ENCODE measurements around the gene ZNG1C. TPM values are rescaled to one million over a fixed set of nuclear protein-coding genes. Genes with fewer than 3 reads are reported as not detected.
"Not testable (repeated sequence)": the region's sequence is repeated elsewhere in the genome, so short reads cannot be mapped to it uniquely, and the experiment has no call there.

The ZNG1C gene
- total RNA-seq, 1 experiment from 2014 or later, result 128 TPM

DNA sequence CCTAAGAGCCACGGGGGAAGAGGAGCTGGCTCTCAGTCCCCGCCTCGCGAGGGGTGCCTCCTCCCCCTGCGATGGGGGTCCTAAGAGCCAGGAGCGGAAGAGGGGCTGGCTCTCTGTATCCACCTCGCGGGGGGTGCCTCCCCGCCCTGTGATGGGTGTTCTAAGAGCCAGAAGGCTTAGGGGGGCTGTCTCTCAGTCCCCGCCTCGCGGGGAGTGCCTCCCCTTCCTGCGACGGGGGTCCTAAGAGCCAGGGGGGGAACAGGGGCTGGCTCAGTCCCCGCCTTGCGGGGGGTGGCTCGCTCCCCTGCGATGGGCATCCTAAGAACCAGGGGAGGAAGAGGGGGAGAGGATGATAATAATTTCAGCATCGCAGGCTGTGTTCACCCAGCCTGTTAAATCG, 82.7 kb downstream of the ZNG1C start:
- H4K20me1 ChIP-seq (ENCODE audit: low read length); H2AFZ ChIP-seq (ENCODE audit: low read length); DNase-seq; H3K9ac ChIP-seq (ENCODE audit: low read length); intact Hi-C loops (cut with micrococcal nuclease); BruUV-seq (replicated peaks); H3K4me3 ChIP-seq (ENCODE audit: low read length); CTCF ChIA-PET; H3K4me2 ChIP-seq (ENCODE audit: low read length); H3K27me3 ChIP-seq (ENCODE audit: low read length); POLR2A ChIA-PET (ENCODE audit: unreplicated experiment); ATAC-seq; H3K79me2 ChIP-seq (ENCODE audit: low read length); H3K4me1 ChIP-seq (ENCODE audit: insufficient read depth, low read length); H3K27ac ChIP-seq (ENCODE audit: low read length); H3K36me3 ChIP-seq (ENCODE audit: low read depth, low read length); H3F3A ChIP-seq (ENCODE audit: low read length, unreplicated experiment); H3K9me2 ChIP-seq (replicated peaks; ENCODE audit: low read length); H3K9me3 ChIP-seq (ENCODE audit: low read length): not testable (repeated sequence)

DNA sequence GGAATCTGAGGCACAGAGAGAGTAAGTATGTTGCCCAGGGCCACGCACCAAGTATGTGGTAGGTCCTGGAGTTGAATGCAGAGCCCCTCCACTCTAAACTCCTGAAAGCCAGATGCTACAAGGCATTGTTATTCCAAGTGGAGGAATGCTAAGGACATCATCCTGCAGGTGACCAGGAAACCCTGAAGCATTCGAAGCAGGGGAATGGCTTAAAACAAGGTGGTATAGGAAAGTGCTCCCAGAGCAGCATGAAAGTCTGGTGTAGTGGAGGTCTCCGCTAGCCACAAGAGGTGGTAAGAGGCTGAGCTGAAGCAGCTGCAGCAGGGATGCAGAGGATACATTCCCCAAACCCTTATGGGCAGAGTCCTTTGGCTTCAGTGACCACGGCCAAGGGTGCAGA, 87.3 kb downstream of the ZNG1C start:
- H3K27me3 ChIP-seq (ENCODE audit: low read length); H2AFZ ChIP-seq (ENCODE audit: low read length); POLR2A ChIA-PET (ENCODE audit: unreplicated experiment); H3K79me2 ChIP-seq (ENCODE audit: low read length); H3K4me1 ChIP-seq (ENCODE audit: insufficient read depth, low read length); H4K20me1 ChIP-seq (ENCODE audit: low read length); intact Hi-C loops (cut with micrococcal nuclease); H3K4me3 ChIP-seq (ENCODE audit: low read length); BruUV-seq (replicated peaks); CTCF ChIA-PET; DNase-seq; H3K27ac ChIP-seq (ENCODE audit: low read length); H3K9me3 ChIP-seq (ENCODE audit: low read length); H3K4me2 ChIP-seq (ENCODE audit: low read length); H3F3A ChIP-seq (ENCODE audit: low read length, unreplicated experiment); H3K9me2 ChIP-seq (replicated peaks; ENCODE audit: low read length); H3K36me3 ChIP-seq (ENCODE audit: low read depth, low read length); H3K9ac ChIP-seq (ENCODE audit: low read length); ATAC-seq: not testable (repeated sequence)

DNA sequence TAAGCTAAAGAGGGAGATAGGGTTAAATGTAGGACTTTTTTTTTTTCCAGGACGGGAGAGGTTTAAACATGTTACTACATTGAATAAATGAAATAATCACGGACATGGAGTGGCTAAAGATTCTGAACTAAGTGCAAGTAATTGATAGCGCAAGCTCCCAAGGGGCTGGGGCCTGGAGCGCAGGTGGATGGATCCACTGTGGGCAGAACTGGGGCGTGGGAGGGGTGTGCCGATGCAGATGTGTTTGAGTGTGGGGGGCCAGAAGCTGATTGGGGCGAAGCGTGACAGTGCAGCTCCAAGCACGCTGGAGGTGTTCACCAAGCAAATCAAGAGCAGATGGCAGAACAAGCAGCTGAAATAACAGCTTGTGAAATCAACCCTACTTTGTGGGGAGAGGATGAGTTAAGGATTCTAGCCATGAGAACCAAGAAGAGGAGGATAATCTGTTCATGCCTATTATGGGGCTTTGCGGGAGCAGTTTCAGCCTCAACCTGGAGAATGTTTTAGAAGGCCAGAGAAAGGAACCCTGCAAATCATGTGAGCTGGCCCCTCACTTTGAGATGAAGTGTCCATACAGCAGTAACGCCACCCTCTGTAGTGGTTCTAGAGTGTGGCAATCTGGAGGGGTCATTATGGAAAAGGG, 88.9 kb downstream of the ZNG1C start:
- intact Hi-C loops (cut with micrococcal nuclease); H3K27ac ChIP-seq (ENCODE audit: low read length); POLR2A ChIA-PET (ENCODE audit: unreplicated experiment): not testable (repeated sequence)

DNA sequence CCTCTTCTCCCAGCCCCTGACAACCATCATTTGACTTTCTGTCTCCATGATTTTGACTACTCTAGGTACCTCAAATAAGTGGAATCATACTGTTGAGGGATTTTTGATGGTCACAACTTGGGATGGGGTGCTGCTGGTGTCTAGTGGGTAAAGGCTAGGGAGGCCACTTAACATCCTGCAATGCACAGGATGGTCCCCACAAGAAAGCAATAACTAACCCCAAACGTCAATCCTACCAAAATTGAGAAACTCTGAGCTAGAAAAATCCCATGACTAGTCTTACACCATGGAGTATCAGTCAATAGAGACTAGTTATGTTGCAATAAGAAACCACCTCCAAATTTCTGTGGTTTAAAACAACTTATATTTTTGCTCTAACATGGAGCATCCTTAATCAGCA, 90.3 kb downstream of the ZNG1C start:
- H3K9ac ChIP-seq (ENCODE audit: low read length); H3K79me2 ChIP-seq (ENCODE audit: low read length); H3K27me3 ChIP-seq (ENCODE audit: low read length); ATAC-seq; H3K4me2 ChIP-seq (ENCODE audit: low read length); H3K9me3 ChIP-seq (ENCODE audit: low read length); H3K4me1 ChIP-seq (ENCODE audit: insufficient read depth, low read length); H3K36me3 ChIP-seq (ENCODE audit: low read depth, low read length); H3F3A ChIP-seq (ENCODE audit: low read length, unreplicated experiment); BruUV-seq (replicated peaks); intact Hi-C loops (cut with micrococcal nuclease); POLR2A ChIA-PET (ENCODE audit: unreplicated experiment); H4K20me1 ChIP-seq (ENCODE audit: low read length); H3K4me3 ChIP-seq (ENCODE audit: low read length); CTCF ChIA-PET; H3K27ac ChIP-seq (ENCODE audit: low read length); DNase-seq; H3K9me2 ChIP-seq (replicated peaks; ENCODE audit: low read length); H2AFZ ChIP-seq (ENCODE audit: low read length): not testable (repeated sequence)

More for the DNA sequence above, 88.9 kb downstream of the ZNG1C start:
- H3F3A ChIP-seq (ENCODE audit: low read length, unreplicated experiment); H2AFZ ChIP-seq (ENCODE audit: low read length); H3K79me2 ChIP-seq (ENCODE audit: low read length); BruUV-seq (replicated peaks); H4K20me1 ChIP-seq (ENCODE audit: low read length); H3K9ac ChIP-seq (ENCODE audit: low read length); H3K9me3 ChIP-seq (ENCODE audit: low read length); CTCF ChIA-PET; H3K27me3 ChIP-seq (ENCODE audit: low read length); H3K9me2 ChIP-seq (replicated peaks; ENCODE audit: low read length); DNase-seq; ATAC-seq; H3K4me2 ChIP-seq (ENCODE audit: low read length); H3K4me1 ChIP-seq (ENCODE audit: insufficient read depth, low read length); H3K36me3 ChIP-seq (ENCODE audit: low read depth, low read length); H3K4me3 ChIP-seq (ENCODE audit: low read length): not testable (repeated sequence)

DNA sequence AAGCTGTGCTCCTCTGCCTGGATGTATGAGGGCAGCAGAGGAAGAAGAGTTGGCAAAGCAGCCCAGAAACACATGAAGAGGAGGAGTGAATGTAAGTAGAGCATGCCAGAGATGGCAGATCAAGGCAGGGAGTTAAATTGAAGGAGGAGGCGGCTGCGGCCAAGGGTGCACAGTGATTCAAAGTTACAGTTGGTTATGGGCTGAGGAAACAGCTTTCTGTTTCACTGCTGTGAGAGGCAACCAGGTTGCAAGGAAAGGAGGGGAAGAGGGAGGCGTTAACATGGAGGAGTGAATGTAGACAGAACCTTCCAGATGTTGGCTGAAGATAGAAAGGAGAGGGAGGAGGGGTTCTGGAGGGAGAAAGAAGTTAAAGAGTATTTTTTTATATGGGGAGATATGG, 94.2 kb downstream of the ZNG1C start:
- H3K4me2 ChIP-seq (ENCODE audit: low read length); H3K27me3 ChIP-seq (ENCODE audit: low read length); H3K36me3 ChIP-seq (ENCODE audit: low read depth, low read length); CTCF ChIA-PET; POLR2A ChIA-PET (ENCODE audit: unreplicated experiment); H3F3A ChIP-seq (ENCODE audit: low read length, unreplicated experiment); H3K9ac ChIP-seq (ENCODE audit: low read length); H3K79me2 ChIP-seq (ENCODE audit: low read length); H3K9me3 ChIP-seq (ENCODE audit: low read length); H2AFZ ChIP-seq (ENCODE audit: low read length); H3K27ac ChIP-seq (ENCODE audit: low read length); intact Hi-C loops (cut with micrococcal nuclease); DNase-seq; H3K4me1 ChIP-seq (ENCODE audit: insufficient read depth, low read length); H3K9me2 ChIP-seq (replicated peaks; ENCODE audit: low read length); H3K4me3 ChIP-seq (ENCODE audit: low read length); H4K20me1 ChIP-seq (ENCODE audit: low read length); ATAC-seq; BruUV-seq (replicated peaks): not testable (repeated sequence)

DNA sequence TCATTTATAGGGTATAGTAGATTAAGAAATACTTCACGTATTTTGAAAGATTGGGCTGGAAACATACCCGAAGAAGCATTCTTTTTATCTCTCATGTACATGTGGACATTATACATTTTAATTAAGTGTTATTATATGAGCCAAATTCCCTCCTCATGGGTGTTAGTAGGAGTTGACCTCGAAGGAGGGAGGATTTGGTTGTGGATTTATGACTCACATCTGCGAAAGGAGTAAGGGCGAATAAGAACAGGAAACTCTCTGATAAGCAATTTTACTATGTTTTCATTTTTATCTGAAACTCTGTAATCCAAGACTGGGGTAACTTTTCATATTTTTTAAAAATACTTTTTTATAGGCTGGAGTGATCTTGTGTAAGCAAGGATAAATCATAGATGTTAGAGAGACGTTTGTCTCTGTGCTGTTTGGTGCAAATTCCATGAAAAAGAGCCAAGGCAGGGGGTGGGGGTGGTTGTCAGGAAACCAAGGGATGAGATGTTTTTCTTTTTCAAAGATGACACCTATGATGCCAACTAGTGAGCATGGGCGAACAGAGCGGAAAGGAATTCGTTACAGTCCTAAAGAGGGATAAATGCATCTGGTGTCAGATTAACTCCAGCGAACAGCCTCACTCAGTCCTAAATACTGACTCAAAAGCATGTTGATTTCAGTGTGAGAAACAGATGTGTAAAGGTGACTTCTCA, 95.0 kb downstream of the ZNG1C start:
- H3K79me2 ChIP-seq (ENCODE audit: low read length); H3K9me2 ChIP-seq (replicated peaks; ENCODE audit: low read length); H3K4me1 ChIP-seq (ENCODE audit: insufficient read depth, low read length); H3K36me3 ChIP-seq (ENCODE audit: low read depth, low read length); H2AFZ ChIP-seq (ENCODE audit: low read length); H3K9me3 ChIP-seq (ENCODE audit: low read length); H3K4me3 ChIP-seq (ENCODE audit: low read length); POLR2A ChIA-PET (ENCODE audit: unreplicated experiment); H3K27me3 ChIP-seq (ENCODE audit: low read length); H4K20me1 ChIP-seq (ENCODE audit: low read length); H3F3A ChIP-seq (ENCODE audit: low read length, unreplicated experiment); intact Hi-C loops (cut with micrococcal nuclease); DNase-seq; CTCF ChIA-PET; H3K27ac ChIP-seq (ENCODE audit: low read length); BruUV-seq (replicated peaks); H3K9ac ChIP-seq (ENCODE audit: low read length); H3K4me2 ChIP-seq (ENCODE audit: low read length): not testable (repeated sequence)
- ATAC-seq, result peak; percentile 71

DNA sequence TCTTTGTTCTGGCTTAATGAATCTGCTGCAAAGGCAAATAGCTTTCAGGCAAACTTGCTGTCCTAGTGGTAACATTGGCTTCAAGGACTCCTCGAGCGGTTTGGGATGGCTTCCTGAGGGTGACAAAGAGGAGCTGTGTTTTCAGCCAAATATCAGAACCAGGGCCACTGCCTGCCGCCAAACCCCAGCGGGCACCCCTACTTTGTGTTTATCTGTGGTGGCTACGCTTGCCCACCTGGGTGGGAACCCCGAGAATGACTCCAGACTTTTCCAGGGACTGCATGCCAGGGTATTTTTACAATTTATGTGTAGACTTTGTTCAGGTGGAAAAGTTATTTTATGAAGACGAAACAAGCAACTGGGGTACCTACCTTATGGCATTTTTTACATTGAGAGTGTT, 96.2 kb downstream of the ZNG1C start:
- H3K9me3 ChIP-seq (ENCODE audit: low read length); H3F3A ChIP-seq (ENCODE audit: low read length, unreplicated experiment); DNase-seq; H3K9ac ChIP-seq (ENCODE audit: low read length); ATAC-seq; intact Hi-C loops (cut with micrococcal nuclease); CTCF ChIA-PET; H3K4me2 ChIP-seq (ENCODE audit: low read length); H3K4me1 ChIP-seq (ENCODE audit: insufficient read depth, low read length); POLR2A ChIA-PET (ENCODE audit: unreplicated experiment); H2AFZ ChIP-seq (ENCODE audit: low read length); H3K79me2 ChIP-seq (ENCODE audit: low read length); H3K4me3 ChIP-seq (ENCODE audit: low read length); H3K27me3 ChIP-seq (ENCODE audit: low read length); H3K36me3 ChIP-seq (ENCODE audit: low read depth, low read length); H4K20me1 ChIP-seq (ENCODE audit: low read length); H3K9me2 ChIP-seq (replicated peaks; ENCODE audit: low read length); H3K27ac ChIP-seq (ENCODE audit: low read length); BruUV-seq (replicated peaks): not testable (repeated sequence)

All from PC-3 (cell line).